ENCODE data around the gene GALK2. TPM values are rescaled to one million over a fixed set of nuclear protein-coding genes. Genes with fewer than 3 reads are reported as not detected.

The GALK2 gene
- total and polyA plus RNA-seq, 2 of the 8 experiments (the other 6 are each of a cell fraction or from before 2014, with no cell fraction given): 8.7 to 16.1 TPM

DNA sequence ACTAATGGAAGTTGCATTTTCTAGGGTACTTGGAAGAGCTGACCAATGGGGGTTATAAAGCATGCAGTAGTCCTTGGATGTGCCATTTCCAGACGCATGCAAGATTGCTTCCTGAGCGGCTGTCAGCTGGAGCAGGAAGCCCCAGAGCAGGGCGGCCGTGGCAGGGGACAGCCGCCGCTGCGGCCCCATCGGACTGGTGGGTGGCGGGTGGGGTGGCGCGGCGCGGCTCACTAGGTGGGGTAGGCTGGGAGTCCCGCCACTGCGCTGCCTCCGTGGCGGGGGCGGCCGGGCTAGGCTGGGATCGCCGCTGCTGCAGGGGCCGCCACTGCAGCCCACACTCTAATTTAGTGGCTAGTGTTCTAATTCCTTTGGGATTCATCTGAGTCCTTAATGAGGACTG is 196.4 kb downstream of the GALK2 start (continued):
- TF ChIP-seq, protein P1, sequence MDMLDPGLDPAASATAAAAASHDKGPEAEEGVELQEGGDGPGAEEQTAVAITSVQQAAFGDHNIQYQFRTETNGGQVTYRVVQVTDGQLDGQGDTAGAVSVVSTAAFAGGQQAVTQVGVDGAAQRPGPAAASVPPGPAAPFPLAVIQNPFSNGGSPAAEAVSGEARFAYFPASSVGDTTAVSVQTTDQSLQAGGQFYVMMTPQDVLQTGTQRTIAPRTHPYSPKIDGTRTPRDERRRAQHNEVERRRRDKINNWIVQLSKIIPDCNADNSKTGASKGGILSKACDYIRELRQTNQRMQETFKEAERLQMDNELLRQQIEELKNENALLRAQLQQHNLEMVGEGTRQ (IDR thresholded peaks at IDR 0.05; ENCODE audit: low read length): no peak
- TF ChIP-seq, protein P2, sequence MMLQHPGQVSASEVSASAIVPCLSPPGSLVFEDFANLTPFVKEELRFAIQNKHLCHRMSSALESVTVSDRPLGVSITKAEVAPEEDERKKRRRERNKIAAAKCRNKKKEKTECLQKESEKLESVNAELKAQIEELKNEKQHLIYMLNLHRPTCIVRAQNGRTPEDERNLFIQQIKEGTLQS (IDR thresholded peaks at IDR 0.05; ENCODE audit: insufficient read depth, low read depth, low read length): no peak
- TF ChIP-seq EP300 (IDR thresholded peaks at IDR 0.05; ENCODE audit: borderline replicate concordance in 1 of 2, low read depth in 2 of 2, low read length in 2 of 2): no peak
- TF ChIP-seq TEAD4 (IDR thresholded peaks at IDR 0.05; ENCODE audit: low read depth, low read length): no peak
- no peak for TF ChIP-seq NANOG (IDR thresholded peaks at IDR 0.05; ENCODE audit: insufficient read depth, low read depth, low read length, poor library complexity, severe bottlenecking)
- TF ChIP-seq POLR2A (IDR thresholded peaks at IDR 0.05; ENCODE audit: control extremely low read depth in 1 of 2, low read depth in 2 of 2, low read length in 2 of 2): no peak

Data from H1 (cell line).